SK-N-SH treated with all-trans-retinoic acid at 6 μM for 48 hours (cell line): ENCODE measurements around the gene NXPE1.
"Not testable (repeated sequence)": the region's sequence is repeated elsewhere in the genome, so short reads cannot be mapped to it uniquely, and the experiment has no call there.

Source experiments
- ATAC-seq: fragments of 200-7000 bp; cut with Tn5 transposase; 3 replicates; pipeline ENCODE4 v1.9.1; 2020; ENCODE audit warnings: mild to moderate bottlenecking, moderate library complexity
- ARNTL ChIP-seq: fragments of 450-650 bp; formaldehyde crosslinking; IDR thresholded peaks from 2 replicates; pipeline ENCODE4 v1.5.0; 2020; ENCODE audit warnings: low read depth, mild to moderate bottlenecking, moderate library complexity, borderline replicate concordance
- BACH2 ChIP-seq: fragments of 250-450 bp; sonication (Bioruptor Pico); IDR thresholded peaks from 2 replicates; pipeline ENCODE4 v1.9.0; 2021; ENCODE audit warnings: mild to moderate bottlenecking, borderline replicate concordance
- CSDC2 ChIP-seq: fragments of 250-450 bp; sonication (Bioruptor Pico); IDR thresholded peaks from 2 replicates; pipeline ENCODE4 v1.5.0; 2020; ENCODE audit warnings: mild to moderate bottlenecking, moderate library complexity
- ESRRG ChIP-seq: fragments of 250-450 bp; sonication (Bioruptor Pico); IDR thresholded peaks from 2 replicates; pipeline ENCODE4 v1.6.1; 2021; ENCODE audit warnings: mild to moderate bottlenecking
- GLIS3 ChIP-seq: fragments of 250-450 bp; sonication (Bioruptor Pico); IDR thresholded peaks from 2 replicates; pipeline ENCODE4 v1.5.0; 2020; ENCODE audit warnings: mild to moderate bottlenecking, moderate library complexity
- ISL1 ChIP-seq: fragments of 250-450 bp; sonication (Bioruptor Pico); IDR thresholded peaks from 2 replicates; pipeline ENCODE4 v2.1.2; 2022; ENCODE audit warnings: mild to moderate bottlenecking, moderate library complexity
- RARB ChIP-seq: fragments of 250-450 bp; sonication (Bioruptor Pico); IDR thresholded peaks from 2 replicates; pipeline ENCODE4 v1.8.0; 2021; ENCODE audit warnings: mild to moderate bottlenecking, moderate library complexity
- SNAI2 ChIP-seq: fragments of 250-450 bp; sonication (Bioruptor Pico); IDR thresholded peaks from 2 replicates; pipeline ENCODE4 v1.5.0; 2020; ENCODE audit warnings: mild to moderate bottlenecking, moderate library complexity
- TCF4 ChIP-seq: fragments of 250-450 bp; sonication (Bioruptor Pico); IDR thresholded peaks from 2 replicates; pipeline ENCODE4 v1.8.0; 2021; ENCODE audit warnings: mild to moderate bottlenecking, moderate library complexity, borderline replicate concordance
- TOX ChIP-seq: fragments of 250-450 bp; sonication (Bioruptor Pico); IDR thresholded peaks from 2 replicates; pipeline ENCODE4 v1.8.0; 2021; ENCODE audit warnings: mild to moderate bottlenecking, moderate library complexity, borderline replicate concordance
- ZC3H10 ChIP-seq: fragments of 250-450 bp; sonication (Bioruptor Pico); IDR thresholded peaks from 2 replicates; pipeline ENCODE4 v1.5.1; 2021; ENCODE audit warnings: mild to moderate bottlenecking, moderate library complexity
- ZFP3 ChIP-seq: fragments of 250-450 bp; sonication (Bioruptor Pico); IDR thresholded peaks from 2 replicates; pipeline ENCODE4 v1.5.0; 2020; ENCODE audit warnings: mild to moderate bottlenecking, moderate library complexity
- ZFP30 ChIP-seq: fragments of 450-650 bp; formaldehyde crosslinking; IDR thresholded peaks from 2 replicates; pipeline ENCODE4 v1.5.0; 2022; ENCODE audit warnings: mild to moderate bottlenecking, moderate library complexity
- ZNF565 ChIP-seq: fragments of 450-650 bp; formaldehyde crosslinking; conservative IDR thresholded peaks from 2 replicates; pipeline ENCODE4 v1.5.0; 2020; ENCODE audit warnings: low read depth, mild to moderate bottlenecking, moderate library complexity
- ZNF70 ChIP-seq: fragments of 450-650 bp; formaldehyde crosslinking; IDR thresholded peaks from 2 replicates; pipeline ENCODE4 v1.5.0; 2020; ENCODE audit warnings: mild to moderate bottlenecking, moderate library complexity
- ZNF8 ChIP-seq: fragments of 450-650 bp; formaldehyde crosslinking; IDR thresholded peaks from 2 replicates; pipeline ENCODE4 v1.5.0; 2020; ENCODE audit warnings: mild to moderate bottlenecking, moderate library complexity
- TF ChIP-seq, protein P1 (sequence below): fragments of 250-450 bp; sonication (Bioruptor Pico); IDR thresholded peaks from 2 replicates; pipeline ENCODE4 v1.8.0; 2020; ENCODE audit warnings: mild to moderate bottlenecking, moderate library complexity, borderline replicate concordance
- TF ChIP-seq, protein P2 (sequence below): fragments of 250-450 bp; sonication (Bioruptor Pico); IDR thresholded peaks from 2 replicates; pipeline ENCODE4 v1.5.1; 2021; ENCODE audit warnings: mild to moderate bottlenecking, moderate library complexity
- TF ChIP-seq, protein P3 (sequence below): fragments of 250-450 bp; sonication (Bioruptor Pico); IDR thresholded peaks from 2 replicates; pipeline ENCODE4 v1.5.1; 2020; ENCODE audit warnings: low read depth, mild to moderate bottlenecking, moderate library complexity
- TF ChIP-seq, protein P4 (sequence below): fragments of 250-450 bp; sonication (Bioruptor Pico); IDR thresholded peaks from 2 replicates; pipeline ENCODE4 v1.5.0; 2020; ENCODE audit warnings: mild to moderate bottlenecking, moderate library complexity
- TF ChIP-seq, protein P5 (sequence below): fragments of 250-450 bp; sonication (Bioruptor Pico); IDR thresholded peaks from 2 replicates; pipeline ENCODE4 v1.8.0; 2021; ENCODE audit warnings: low read depth, mild to moderate bottlenecking, moderate library complexity, borderline replicate concordance

Gene NXPE1

DNA sequence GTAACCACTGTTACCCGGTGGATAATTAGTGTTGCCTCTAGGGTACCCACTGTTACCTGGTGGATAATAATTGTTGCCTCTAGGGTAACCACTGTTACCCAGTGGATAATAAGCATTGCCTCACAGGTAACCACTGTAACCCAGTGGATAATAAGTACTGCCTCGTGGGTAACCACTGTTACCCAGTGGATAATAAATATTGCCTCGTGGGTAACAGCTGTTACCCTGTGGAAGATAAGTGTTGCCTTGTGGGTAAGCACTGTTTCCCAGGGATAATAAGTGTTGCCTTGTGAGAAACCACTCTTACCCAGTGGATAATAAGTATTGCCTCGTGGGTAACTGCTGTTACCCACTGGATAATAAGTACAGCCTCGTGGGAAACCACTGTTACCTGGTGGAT is 45.2 kb upstream of the NXPE1 start:
- no peak for TF ChIP-seq ZNF565 (CRISPR knock-in tag)
- no peak for TF ChIP-seq SNAI2 (CRISPR knock-in tag)
- TF ChIP-seq, protein P1, sequence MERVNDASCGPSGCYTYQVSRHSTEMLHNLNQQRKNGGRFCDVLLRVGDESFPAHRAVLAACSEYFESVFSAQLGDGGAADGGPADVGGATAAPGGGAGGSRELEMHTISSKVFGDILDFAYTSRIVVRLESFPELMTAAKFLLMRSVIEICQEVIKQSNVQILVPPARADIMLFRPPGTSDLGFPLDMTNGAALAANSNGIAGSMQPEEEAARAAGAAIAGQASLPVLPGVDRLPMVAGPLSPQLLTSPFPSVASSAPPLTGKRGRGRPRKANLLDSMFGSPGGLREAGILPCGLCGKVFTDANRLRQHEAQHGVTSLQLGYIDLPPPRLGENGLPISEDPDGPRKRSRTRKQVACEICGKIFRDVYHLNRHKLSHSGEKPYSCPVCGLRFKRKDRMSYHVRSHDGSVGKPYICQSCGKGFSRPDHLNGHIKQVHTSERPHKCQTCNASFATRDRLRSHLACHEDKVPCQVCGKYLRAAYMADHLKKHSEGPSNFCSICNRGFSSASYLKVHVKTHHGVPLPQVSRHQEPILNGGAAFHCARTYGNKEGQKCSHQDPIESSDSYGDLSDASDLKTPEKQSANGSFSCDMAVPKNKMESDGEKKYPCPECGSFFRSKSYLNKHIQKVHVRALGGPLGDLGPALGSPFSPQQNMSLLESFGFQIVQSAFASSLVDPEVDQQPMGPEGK (CRISPR knock-in tag) = no peak
- TF ChIP-seq, protein P2, sequence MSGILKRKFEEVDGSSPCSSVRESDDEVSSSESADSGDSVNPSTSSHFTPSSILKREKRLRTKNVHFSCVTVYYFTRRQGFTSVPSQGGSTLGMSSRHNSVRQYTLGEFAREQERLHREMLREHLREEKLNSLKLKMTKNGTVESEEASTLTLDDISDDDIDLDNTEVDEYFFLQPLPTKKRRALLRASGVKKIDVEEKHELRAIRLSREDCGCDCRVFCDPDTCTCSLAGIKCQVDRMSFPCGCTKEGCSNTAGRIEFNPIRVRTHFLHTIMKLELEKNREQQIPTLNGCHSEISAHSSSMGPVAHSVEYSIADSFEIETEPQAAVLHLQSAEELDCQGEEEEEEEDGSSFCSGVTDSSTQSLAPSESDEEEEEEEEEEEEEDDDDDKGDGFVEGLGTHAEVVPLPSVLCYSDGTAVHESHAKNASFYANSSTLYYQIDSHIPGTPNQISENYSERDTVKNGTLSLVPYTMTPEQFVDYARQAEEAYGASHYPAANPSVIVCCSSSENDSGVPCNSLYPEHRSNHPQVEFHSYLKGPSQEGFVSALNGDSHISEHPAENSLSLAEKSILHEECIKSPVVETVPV (CRISPR knock-in tag) = no peak
- TF ChIP-seq, protein P3, sequence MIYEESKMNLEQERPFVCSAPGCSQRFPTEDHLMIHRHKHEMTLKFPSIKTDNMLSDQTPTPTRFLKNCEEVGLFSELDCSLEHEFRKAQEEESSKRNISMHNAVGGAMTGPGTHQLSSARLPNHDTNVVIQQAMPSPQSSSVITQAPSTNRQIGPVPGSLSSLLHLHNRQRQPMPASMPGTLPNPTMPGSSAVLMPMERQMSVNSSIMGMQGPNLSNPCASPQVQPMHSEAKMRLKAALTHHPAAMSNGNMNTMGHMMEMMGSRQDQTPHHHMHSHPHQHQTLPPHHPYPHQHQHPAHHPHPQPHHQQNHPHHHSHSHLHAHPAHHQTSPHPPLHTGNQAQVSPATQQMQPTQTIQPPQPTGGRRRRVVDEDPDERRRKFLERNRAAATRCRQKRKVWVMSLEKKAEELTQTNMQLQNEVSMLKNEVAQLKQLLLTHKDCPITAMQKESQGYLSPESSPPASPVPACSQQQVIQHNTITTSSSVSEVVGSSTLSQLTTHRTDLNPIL (CRISPR knock-in tag) = no peak
- TF ChIP-seq GLIS3 (CRISPR knock-in tag) = no peak
- no peak for TF ChIP-seq ISL1 (CRISPR knock-in tag)
- no peak for TF ChIP-seq ZNF70
- no peak for TF ChIP-seq RARB
- no peak for TF ChIP-seq TOX (CRISPR knock-in tag)
- TF ChIP-seq, protein P4, sequence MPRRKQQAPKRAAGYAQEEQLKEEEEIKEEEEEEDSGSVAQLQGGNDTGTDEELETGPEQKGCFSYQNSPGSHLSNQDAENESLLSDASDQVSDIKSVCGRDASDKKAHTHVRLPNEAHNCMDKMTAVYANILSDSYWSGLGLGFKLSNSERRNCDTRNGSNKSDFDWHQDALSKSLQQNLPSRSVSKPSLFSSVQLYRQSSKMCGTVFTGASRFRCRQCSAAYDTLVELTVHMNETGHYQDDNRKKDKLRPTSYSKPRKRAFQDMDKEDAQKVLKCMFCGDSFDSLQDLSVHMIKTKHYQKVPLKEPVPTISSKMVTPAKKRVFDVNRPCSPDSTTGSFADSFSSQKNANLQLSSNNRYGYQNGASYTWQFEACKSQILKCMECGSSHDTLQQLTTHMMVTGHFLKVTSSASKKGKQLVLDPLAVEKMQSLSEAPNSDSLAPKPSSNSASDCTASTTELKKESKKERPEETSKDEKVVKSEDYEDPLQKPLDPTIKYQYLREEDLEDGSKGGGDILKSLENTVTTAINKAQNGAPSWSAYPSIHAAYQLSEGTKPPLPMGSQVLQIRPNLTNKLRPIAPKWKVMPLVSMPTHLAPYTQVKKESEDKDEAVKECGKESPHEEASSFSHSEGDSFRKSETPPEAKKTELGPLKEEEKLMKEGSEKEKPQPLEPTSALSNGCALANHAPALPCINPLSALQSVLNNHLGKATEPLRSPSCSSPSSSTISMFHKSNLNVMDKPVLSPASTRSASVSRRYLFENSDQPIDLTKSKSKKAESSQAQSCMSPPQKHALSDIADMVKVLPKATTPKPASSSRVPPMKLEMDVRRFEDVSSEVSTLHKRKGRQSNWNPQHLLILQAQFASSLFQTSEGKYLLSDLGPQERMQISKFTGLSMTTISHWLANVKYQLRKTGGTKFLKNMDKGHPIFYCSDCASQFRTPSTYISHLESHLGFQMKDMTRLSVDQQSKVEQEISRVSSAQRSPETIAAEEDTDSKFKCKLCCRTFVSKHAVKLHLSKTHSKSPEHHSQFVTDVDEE = no peak
- TF ChIP-seq BACH2 = no peak
- no peak for TF ChIP-seq ZNF8 (CRISPR knock-in tag)
- TF ChIP-seq ZC3H10 = no peak
- TF ChIP-seq TCF4 = no peak
- no peak for TF ChIP-seq ZFP30 (CRISPR knock-in tag)
- TF ChIP-seq CSDC2 (CRISPR knock-in tag) = no peak
- no peak for TF ChIP-seq ARNTL (CRISPR knock-in tag)
- no peak for ATAC-seq

DNA sequence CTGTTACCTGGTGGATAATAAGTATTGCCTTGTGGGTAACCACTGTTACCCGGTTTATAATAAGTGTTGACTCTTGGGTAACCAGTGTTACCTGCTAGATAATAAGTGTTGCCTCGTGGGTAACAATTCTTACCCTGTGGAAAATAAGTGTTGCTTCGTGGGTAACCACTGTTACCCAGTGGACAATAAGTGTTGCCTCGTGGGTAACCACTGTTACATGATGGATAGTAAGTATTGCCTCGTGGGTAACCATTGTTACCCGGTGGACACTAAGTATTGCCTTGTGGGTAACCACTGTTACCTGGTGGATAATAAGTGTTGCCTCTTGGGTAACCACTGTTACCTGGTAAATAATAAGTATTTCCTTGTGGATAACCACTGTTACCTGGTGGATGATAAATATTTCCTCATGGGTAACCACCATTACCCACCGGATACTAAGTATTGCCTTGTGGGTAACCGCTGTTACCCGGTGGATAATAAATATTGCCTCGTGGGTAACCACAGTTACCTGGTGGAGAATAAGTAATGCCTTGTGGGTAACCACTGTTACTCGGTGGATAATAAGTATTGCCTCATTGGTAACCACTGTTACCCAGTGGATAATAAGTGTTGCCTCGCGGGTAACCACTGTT is 44.6 kb upstream of the NXPE1 start:
- no peak for ATAC-seq
- TF ChIP-seq ZNF565 (CRISPR knock-in tag) (no peak), ISL1 (CRISPR knock-in tag) (no peak), TCF4 (no peak), ESRRG (CRISPR knock-in tag) (no peak), GLIS3 (CRISPR knock-in tag) (no peak), ZNF8 (CRISPR knock-in tag) (no peak), SNAI2 (CRISPR knock-in tag) (no peak)
- TF ChIP-seq, protein P5, sequence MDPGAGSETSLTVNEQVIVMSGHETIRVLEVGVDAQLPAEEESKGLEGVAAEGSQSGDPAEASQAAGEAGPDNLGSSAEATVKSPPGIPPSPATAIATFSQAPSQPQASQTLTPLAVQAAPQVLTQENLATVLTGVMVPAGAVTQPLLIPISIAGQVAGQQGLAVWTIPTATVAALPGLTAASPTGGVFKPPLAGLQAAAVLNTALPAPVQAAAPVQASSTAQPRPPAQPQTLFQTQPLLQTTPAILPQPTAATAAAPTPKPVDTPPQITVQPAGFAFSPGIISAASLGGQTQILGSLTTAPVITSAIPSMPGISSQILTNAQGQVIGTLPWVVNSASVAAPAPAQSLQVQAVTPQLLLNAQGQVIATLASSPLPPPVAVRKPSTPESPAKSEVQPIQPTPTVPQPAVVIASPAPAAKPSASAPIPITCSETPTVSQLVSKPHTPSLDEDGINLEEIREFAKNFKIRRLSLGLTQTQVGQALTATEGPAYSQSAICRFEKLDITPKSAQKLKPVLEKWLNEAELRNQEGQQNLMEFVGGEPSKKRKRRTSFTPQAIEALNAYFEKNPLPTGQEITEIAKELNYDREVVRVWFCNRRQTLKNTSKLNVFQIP (CRISPR knock-in tag) = no peak

DNA sequence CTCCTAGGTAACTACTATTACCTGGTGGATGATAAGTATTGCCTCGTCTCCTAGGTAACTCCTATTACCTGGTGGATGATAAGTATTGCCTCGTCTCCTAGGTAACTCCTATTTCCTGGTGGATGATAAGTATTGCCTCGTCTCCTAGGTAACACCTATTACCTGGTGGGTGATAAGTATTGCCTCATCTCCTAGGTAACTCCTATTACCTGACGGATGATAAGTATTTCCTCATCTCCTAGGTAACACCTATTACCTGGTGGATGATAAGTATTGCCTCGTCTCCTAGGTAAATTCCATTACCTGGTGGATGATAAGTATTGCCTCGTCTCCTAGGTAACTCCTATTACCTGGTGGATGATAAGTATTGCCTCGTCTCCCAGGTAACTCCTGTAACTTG is 43.5 kb upstream of the NXPE1 start:
- not testable (repeated sequence) for ATAC-seq

DNA sequence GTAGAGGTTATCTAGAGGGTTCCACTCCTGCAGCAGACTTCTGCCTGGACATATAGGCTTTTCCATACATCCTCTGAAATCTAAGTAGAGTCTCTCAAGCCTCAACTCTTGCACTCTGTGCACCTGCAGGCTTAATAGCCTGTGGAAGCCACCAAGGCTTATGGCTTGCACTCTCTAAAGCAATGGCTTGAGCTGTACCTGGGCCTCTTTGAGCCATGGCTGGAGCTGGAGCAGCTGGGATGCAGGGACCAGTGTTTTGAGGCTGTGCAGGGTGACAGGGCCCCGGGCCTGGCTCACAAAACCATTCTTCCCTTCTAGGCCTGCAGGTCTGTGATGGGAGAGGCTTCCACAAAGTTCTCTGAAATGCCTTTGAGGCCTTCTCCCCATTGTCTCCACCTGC is 38.8 kb upstream of the NXPE1 start:
- TF ChIP-seq ZNF8 (CRISPR knock-in tag) (no peak), RARB (no peak), ZFP3 (CRISPR knock-in tag) (no peak), GLIS3 (CRISPR knock-in tag) (no peak), ZNF70 (no peak), TCF4 (no peak), ZFP30 (CRISPR knock-in tag) (no peak), ZC3H10 (no peak)
- TF ChIP-seq, protein P2 (CRISPR knock-in tag) = no peak
- TF ChIP-seq, protein P3 (CRISPR knock-in tag) = no peak
- ATAC-seq = no peak
